MCF 10A (cell line): ENCODE results near the gene GRIK1. TPM values are rescaled to one million over a fixed set of nuclear protein-coding genes. Genes with fewer than 3 reads are reported as not detected.
"Not testable (repeated sequence)": the region's sequence is repeated elsewhere in the genome, so short reads cannot be mapped to it uniquely, and the experiment has no call there.

Source experiments
- BruUV-seq: library from RNA; stranded (reverse); fragments of 400-500 nt; replicated peaks from 2 replicates; lab custom pipeline; 2021; lab: Mats Ljungman, UMichigan
- CTCF ChIA-PET: fragments of 300-600 bp; sonication (Branson Sonifier 250); formaldehyde crosslinking; extraction: SDS; loops from one replicate; lab custom pipeline; 2021; ENCODE audit warnings: antibody characterized with exemption, inconsistent platforms; lab: Yijun Ruan, JAX
- POLR2A ChIA-PET: fragments of 300-600, 350-650 bp; sonication (Branson Sonifier 250); formaldehyde crosslinking; extraction: SDS; loops from one replicate; lab custom pipeline; 2020; ENCODE audit warnings: antibody characterized with exemption, inconsistent platforms; lab: Yijun Ruan, JAX
- DNase-seq: peaks from one replicate; pipeline ENCODE4 v3.0.0-alpha.2; 2018; ENCODE audit not compliant: unreplicated experiment
- H3K27ac Mint-ChIP-seq: one replicate; pipeline ENCODE4 v1.8.0; 2022; ENCODE audit warnings: mild to moderate bottlenecking, low read depth, mixed read lengths; ENCODE audit not compliant: unreplicated experiment
- H3K27me3 Mint-ChIP-seq: one replicate; pipeline ENCODE4 v1.8.0; 2022; ENCODE audit warnings: mixed read lengths; ENCODE audit not compliant: insufficient read depth, unreplicated experiment
- H3K36me3 Mint-ChIP-seq: one replicate; pipeline ENCODE4 v1.8.0; 2022; ENCODE audit warnings: mild to moderate bottlenecking, moderate library complexity, mixed read lengths; ENCODE audit not compliant: insufficient read depth, unreplicated experiment
- H3K4me1 Mint-ChIP-seq: one replicate; pipeline ENCODE4 v1.8.0; 2022; ENCODE audit warnings: mixed read lengths; ENCODE audit not compliant: insufficient read depth, unreplicated experiment
- H3K4me3 Mint-ChIP-seq: one replicate; pipeline ENCODE4 v1.8.0; 2022; ENCODE audit warnings: mild to moderate bottlenecking, moderate library complexity, mixed read lengths; ENCODE audit not compliant: unreplicated experiment
- H3K9me3 Mint-ChIP-seq: one replicate; pipeline ENCODE4 v1.8.0; 2022; ENCODE audit warnings: mixed read lengths; ENCODE audit not compliant: unreplicated experiment
- CTCF ChIP-seq: fragments of 200-600 bp; IDR thresholded peaks from one replicate; pipeline ENCODE4 v1.8.0; 2022; ENCODE audit warnings: antibody characterized with exemption, mild to moderate bottlenecking; ENCODE audit not compliant: unreplicated experiment
- intact Hi-C: fragments of 100-400 bp; cut with micrococcal nuclease; formaldehyde crosslinking; loops from 2 replicates; pipeline ENCODE4 v1.14.1; 2022
- total RNA-seq: library from RNA; stranded (reverse); gene quantifications from 2 replicates; pipeline ENCODE4 v1.2.3, GENCODE V29; 2022

GRIK1 gene
- total RNA-seq, 1 experiment from 2014 or later = not detected

DNA sequence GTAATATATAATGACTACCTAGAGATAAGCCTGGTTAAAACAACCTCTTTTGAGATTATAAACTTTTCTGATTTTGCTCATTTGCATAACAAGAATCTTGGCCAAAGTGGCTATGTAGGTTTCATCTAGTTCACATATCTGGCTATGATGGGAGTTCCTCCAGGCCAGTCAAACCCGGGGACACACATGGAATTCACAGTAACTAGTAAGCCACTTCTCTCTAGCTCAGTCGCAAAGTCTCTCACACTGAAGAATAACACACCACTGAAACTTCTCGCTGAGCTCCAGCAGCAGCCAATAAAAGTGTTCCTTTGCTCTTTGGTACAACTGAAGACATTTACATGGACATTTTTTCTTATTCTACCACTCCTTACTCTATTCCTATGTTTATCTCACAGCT, 36.0 kb upstream of the GRIK1 start:
- no TSS peak for BruUV-seq
- intact Hi-C loops = no loop called here
- Mint-ChIP-seq H3K27ac (no peak overlapping the region), H3K27me3 (peaks cover 24% of the 10 kb centered on the region), H3K4me3 (no peak overlapping the region), H3K9me3 (no peaks in the 10 kb centered on the region), H3K4me1 (no peaks in the 10 kb centered on the region), H3K36me3 (no peaks in the 10 kb centered on the region)
- DNase-seq = no peak
- TF ChIP-seq CTCF = no peak
- POLR2A ChIA-PET = no interaction called here
- CTCF ChIA-PET = no interaction called here

DNA sequence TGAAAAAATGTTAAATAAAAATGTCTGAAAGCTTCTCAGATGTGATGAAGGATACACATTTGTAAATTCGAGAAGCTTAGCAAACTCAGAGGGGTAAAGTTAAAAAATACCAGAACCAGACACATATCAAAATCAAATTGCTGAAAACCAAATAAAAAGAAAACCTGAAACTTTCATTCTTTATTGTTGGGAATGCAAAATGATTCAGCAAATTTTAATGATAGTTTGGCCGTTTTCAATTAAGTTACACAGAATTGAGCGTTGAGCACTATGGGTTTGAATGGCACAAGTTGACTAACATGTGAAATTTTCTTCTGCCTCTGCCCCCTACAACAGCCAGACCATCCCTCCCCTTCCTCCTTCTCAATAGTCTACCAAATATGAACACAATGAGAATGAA, 33.5 kb upstream of the GRIK1 start:
- POLR2A ChIA-PET = no interaction called here
- Mint-ChIP-seq H3K27me3 (peaks cover 27% of the 10 kb centered on the region), H3K4me3 (no peak overlapping the region), H3K4me1 (no peaks in the 10 kb centered on the region), H3K27ac (no peak overlapping the region), H3K36me3 (no peaks in the 10 kb centered on the region), H3K9me3 (no peaks in the 10 kb centered on the region)
- TF ChIP-seq CTCF = no peak
- BruUV-seq = no TSS peak
- DNase-seq = no peak
- intact Hi-C loops = no loop called here
- CTCF ChIA-PET = no interaction called here

GRCh38 chr21:29961291-29962027, 21.7 kb upstream of the GRIK1 start:
- peaks cover 7% of the 10 kb centered on the region for H3K9me3 Mint-ChIP-seq
- H3K4me3 Mint-ChIP-seq = no peak overlapping the region
- peaks cover 73% of the 10 kb centered on the region for H3K27me3 Mint-ChIP-seq
- ChIA-PET POLR2A (no interaction called here), CTCF (no interaction called here)
- no peaks in the 10 kb centered on the region for H3K4me1 Mint-ChIP-seq
- intact Hi-C loops = no loop called here
- H3K27ac Mint-ChIP-seq = no peak overlapping the region
- BruUV-seq = no TSS peak
- no peaks in the 10 kb centered on the region for H3K36me3 Mint-ChIP-seq
- no peak for DNase-seq
- TF ChIP-seq CTCF = no peak

DNA sequence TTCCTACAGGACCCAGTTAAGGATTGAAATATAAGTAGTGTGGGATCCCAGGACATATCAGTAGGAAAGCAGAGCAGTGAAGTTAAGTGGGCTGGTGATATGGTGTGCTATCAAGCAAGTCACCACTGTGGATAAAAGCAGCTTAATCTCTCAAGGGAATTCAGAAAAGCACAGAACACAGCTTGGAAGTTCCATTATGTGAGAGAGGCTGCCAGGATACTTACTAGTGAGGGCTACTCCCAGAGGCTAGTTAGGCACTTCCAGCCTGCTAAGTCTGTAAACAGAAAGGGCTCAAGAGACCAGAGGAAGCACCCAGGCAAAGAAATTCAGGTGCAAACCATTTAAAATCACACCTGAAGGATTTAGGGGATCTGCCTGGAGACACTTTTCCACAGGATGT, 18.8 kb upstream of the GRIK1 start:
- ChIA-PET CTCF (no interaction called here), POLR2A (no interaction called here)
- TF ChIP-seq CTCF = no peak
- peaks cover 75% of the 10 kb centered on the region for H3K27me3 Mint-ChIP-seq
- DNase-seq = no peak
- no peaks in the 10 kb centered on the region for H3K36me3 Mint-ChIP-seq
- no peak overlapping the region for H3K27ac Mint-ChIP-seq
- no peak overlapping the region for H3K4me3 Mint-ChIP-seq
- peaks cover 7% of the 10 kb centered on the region for H3K9me3 Mint-ChIP-seq
- BruUV-seq = no TSS peak
- peaks cover 2% of the 10 kb centered on the region for H3K4me1 Mint-ChIP-seq
- intact Hi-C loops = no loop called here

- CTCF ChIA-PET, DNase-seq, H3K9me3 Mint-ChIP-seq, H3K4me3 Mint-ChIP-seq, H3K27ac Mint-ChIP-seq, BruUV-seq, H3K4me1 Mint-ChIP-seq, intact Hi-C loops, H3K36me3 Mint-ChIP-seq, POLR2A ChIA-PET: not testable (repeated sequence)
- peaks cover 75% of the 10 kb centered on the region for H3K27me3 Mint-ChIP-seq
Measured at GRCh38 chr21:29958035-29958434, 18.2 kb upstream of the GRIK1 start.
